ENCODE measurements around the gene ELL.

GRCh38 chr19:18496167-18496979 lies 25.5 kb downstream of the ELL start:
- TF ChIP-seq CTCF (IDR thresholded peaks at IDR 0.05) (no peak), POLR2A (IDR thresholded peaks at IDR 0.05) (no peak)

Measured in upper lobe of left lung (tissue), 4 donors.